Stimulated activated naive CD8-positive, alpha-beta T cell treated with anti-CD3 and anti-CD28 coated beads, Interleukin-15, Interleukin-2, amounts not matched to agents 100 U/mL and 50 U/mL, for 24 hours (primary cell): ENCODE data around the gene MYL1.

ENCODE experiments used
- ATAC-seq: fragments of 150-1000 bp; cut with Tn5 transposase; one replicate; pipeline ENCODE4 v1.10.0; 2021
- DNase-seq: peaks from one replicate; pipeline ENCODE4 v3.0.0; 2021

MYL1 gene

GRCh38 chr2:210267698-210268097, 47.3 kb downstream of the MYL1 start:
- DNase-seq (no peak), ATAC-seq (no peak)

GRCh38 chr2:210264282-210264681, 50.7 kb downstream of the MYL1 start:
- ATAC-seq (no peak), DNase-seq (no peak)

- ATAC-seq (no peak), DNase-seq (no peak)
Measured at GRCh38 chr2:210263841-210264240, 51.1 kb downstream of the MYL1 start.

DNA sequence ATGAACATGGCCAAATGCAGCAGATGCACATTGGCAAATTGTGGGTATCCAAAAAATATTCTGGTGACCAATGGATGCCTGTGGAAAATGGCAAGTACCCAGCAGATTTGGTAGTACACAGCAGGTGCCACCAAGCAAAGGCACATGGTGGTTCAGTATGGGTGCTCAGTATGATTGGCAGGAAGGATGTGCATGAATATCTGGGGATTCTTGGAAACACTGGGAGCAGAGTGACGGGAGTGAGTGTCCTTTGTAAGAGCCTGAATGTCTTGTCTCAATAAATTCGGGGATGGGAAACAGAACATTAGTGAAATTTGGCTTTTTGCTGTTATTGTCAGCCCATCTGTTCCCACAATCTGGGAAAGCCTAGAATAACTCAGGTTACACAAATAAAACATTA, 52.9 kb downstream of the MYL1 start:
- ATAC-seq (no peak), DNase-seq (no peak)

GRCh38 chr2:210259687-210260086, 55.3 kb downstream of the MYL1 start:
- no peak for DNase-seq
- no peak for ATAC-seq

GRCh38 chr2:210252699-210253606, 62.0 kb downstream of the MYL1 start:
- no peak for ATAC-seq
- no peak for DNase-seq

GRCh38 chr2:210250622-210251021, 64.4 kb downstream of the MYL1 start:
- DNase-seq, result no peak
- ATAC-seq, result no peak
